ENCODE data around the gene USP12. TPM values are rescaled to one million over a fixed set of nuclear protein-coding genes. Genes with fewer than 3 reads are reported as not detected.
A peak's percentile ranks its signal among the peaks of the same experiment; 100 is the strongest.

Gene USP12
- total RNA-seq, 2 donors from 2014 or later: 11.6 to 23.0 TPM

DNA sequence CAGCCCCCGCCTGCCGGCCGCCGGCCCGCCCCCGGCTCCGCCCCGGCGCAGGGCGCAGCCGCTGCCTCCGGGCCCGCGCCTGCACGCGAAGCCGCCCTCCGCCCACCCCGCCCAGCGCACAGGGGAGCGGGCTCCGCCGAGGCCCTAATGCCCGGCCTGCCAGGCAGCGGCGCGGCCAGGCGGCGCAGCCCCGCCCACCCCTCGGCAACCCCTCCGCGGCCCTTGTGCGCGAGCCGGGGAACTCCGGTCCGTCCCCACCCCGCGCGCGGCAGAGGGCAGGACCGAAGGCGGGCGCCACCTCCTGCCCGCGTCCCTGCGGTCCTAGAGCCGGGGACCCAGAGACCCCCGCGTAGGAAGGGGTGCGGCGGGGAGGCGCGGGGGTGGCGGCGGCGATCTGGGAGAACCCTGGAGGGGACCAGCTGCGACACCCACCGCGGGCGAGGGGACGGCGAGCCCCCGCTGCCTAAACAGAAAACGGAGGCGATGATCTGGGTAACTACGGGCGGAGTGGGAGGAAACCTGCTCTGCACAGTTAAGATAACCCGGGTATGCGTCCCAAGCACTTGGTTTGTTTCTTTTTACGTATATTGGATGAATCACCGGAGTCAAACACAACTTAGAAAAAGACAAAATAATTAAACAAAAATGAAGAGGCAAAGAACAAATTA is 350 bp upstream of the USP12 start:
- Histone ChIP-seq H3K4me1 (peaks cover 0 to 41% of the 10 kb centered on the region in 2 donors), H3K27ac (peak overlapping the region; percentile 95), H3K36me3 (no peaks in the 10 kb centered on the region), H3K4me3 (peak overlapping the region; percentile 74 to 78), H3K27me3 (no peaks in the 10 kb centered on the region), H3K9me3 (no peaks in the 10 kb centered on the region)
- DNase-seq (ENCODE audit: low spot score): peak; percentile 83
- TF ChIP-seq, protein P1, sequence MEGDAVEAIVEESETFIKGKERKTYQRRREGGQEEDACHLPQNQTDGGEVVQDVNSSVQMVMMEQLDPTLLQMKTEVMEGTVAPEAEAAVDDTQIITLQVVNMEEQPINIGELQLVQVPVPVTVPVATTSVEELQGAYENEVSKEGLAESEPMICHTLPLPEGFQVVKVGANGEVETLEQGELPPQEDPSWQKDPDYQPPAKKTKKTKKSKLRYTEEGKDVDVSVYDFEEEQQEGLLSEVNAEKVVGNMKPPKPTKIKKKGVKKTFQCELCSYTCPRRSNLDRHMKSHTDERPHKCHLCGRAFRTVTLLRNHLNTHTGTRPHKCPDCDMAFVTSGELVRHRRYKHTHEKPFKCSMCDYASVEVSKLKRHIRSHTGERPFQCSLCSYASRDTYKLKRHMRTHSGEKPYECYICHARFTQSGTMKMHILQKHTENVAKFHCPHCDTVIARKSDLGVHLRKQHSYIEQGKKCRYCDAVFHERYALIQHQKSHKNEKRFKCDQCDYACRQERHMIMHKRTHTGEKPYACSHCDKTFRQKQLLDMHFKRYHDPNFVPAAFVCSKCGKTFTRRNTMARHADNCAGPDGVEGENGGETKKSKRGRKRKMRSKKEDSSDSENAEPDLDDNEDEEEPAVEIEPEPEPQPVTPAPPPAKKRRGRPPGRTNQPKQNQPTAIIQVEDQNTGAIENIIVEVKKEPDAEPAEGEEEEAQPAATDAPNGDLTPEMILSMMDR (IDR thresholded peaks at IDR 0.05): peak in 1 of 2 donors; percentile 52

DNA sequence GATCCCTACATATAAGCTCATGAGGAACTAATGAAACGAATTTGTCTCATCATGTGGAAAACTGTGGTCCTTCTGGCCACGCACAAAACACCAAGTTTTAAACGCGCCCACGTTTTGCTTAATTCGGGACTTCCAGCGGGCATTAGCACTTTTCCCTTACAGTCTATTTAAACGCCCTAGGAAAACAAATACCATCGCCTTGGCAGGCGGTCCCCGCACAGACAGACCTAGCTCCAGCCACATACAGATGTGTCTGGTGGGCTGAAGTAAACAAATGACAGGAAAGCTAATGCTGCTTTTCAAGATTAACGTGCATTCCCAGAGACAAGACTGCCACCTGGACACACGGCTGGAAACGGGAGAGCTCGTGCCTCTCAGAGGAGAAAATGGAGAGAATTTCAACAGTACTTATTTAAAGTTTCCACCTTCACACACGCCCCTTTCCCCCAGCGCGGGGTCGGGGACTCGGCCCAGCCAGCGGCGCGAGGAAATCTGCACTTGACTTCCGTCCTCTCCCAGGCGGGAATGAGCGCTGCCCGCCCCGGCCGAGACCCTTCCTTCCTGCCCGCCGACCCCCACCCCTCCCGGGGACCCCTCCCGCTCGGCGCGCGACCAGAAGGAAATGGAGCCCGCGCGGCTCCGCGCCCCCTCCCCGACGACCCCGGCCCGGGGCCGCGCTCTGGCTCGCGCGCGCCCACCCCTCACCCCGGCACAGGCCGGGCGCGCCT is 931 bp downstream of the USP12 start:
- no peaks in the 10 kb centered on the region for H3K36me3 ChIP-seq
- no peak for DNase-seq (ENCODE audit: low spot score)
- peaks cover 0 to 48% of the 10 kb centered on the region in 2 donors for H3K4me1 ChIP-seq
- no peaks in the 10 kb centered on the region for H3K9me3 ChIP-seq
- peak overlapping the region; percentile 64 to 74 for H3K4me3 ChIP-seq
- TF ChIP-seq, protein P1 (IDR thresholded peaks at IDR 0.05): no peak
- H3K27me3 ChIP-seq: no peaks in the 10 kb centered on the region
- peak overlapping the region; percentile 83 to 94 for H3K27ac ChIP-seq

DNA sequence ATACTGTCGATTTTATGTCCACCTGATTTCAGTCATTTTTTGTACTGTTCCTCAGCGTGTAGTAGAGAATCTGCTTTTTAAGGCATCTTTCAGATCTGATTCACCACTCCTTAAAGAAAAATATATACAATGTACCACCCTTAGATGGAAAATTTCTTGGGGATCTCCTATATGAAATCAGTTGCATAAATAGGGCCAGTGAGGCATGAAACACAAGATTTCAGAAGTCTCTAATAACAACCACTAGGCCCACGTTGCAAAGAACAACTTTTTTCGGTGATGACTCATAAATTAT is 1.4 kb downstream of the USP12 start:
- no peak for DNase-seq (ENCODE audit: low spot score)
- no peaks in the 10 kb centered on the region for H3K9me3 ChIP-seq
- H3K4me1 ChIP-seq: peaks cover 0 to 48% of the 10 kb centered on the region in 2 donors
- TF ChIP-seq, protein P1 (IDR thresholded peaks at IDR 0.05): no peak
- peak overlapping the region; percentile 83 to 94 for H3K27ac ChIP-seq
- H3K36me3 ChIP-seq: no peaks in the 10 kb centered on the region
- H3K4me3 ChIP-seq: peak overlapping the region; percentile 64 to 74
- H3K27me3 ChIP-seq: no peaks in the 10 kb centered on the region

DNA sequence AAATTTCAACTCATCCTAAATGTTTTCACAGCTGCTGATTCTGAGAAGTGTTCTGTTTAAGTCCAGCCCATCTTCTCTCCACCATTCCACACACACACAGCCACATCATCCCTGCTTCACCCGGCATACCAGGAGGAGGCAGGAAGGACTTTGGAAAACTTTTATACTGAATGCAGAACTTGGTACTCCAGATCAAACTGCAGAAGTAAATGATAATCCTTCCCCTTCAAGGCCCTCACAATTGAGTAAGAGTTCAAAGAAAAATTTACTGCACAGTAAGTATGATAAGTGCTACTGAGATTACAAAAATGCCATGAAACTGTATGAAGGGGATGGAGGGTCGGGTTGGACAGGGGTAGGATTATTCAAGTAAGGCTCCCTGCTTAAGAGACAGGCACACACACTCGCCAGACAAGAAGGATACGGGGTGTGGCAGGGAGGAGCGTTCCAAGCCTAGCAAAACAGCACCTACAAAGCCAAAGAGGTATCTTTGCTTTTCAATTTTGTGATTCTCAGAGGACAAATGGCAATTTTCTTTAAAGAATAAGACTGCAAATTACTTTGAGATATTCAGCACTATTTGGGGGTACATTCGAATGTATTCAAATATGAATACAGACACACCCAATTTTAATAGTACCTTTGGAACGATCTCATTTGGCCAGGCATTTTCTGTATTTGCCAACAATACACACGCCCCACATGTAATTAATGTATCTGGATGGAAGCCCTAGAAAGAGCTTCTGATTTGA is 2.5 kb downstream of the USP12 start:
- Histone ChIP-seq H3K36me3 (no peaks in the 10 kb centered on the region), H3K27me3 (no peaks in the 10 kb centered on the region), H3K4me3 (no peak overlapping the region), H3K27ac (no peak overlapping the region), H3K9me3 (no peaks in the 10 kb centered on the region), H3K4me1 (peaks cover 0 to 48% of the 10 kb centered on the region in 2 donors)
- TF ChIP-seq, protein P1 (IDR thresholded peaks at IDR 0.05): no peak
- no peak for DNase-seq (ENCODE audit: low spot score)

DNA sequence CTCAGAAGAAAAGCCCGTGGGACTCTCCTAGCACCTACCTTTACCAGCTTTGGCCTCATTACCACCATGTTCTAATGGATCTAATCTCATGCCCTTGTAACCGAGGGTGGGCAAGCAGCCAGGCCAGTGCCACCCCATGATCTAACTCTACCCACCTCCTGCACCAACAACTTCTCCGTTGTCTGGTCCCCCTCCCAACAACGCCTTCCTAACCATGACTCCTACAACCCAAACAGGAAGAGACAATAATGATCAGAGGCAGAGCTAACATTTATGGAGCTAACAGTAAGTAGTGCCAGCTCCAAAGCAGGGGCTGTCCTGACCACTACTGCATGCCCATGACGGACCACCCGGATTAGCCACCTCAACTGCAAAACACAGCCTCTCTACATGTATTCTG is 3.5 kb downstream of the USP12 start:
- TF ChIP-seq, protein P1 (IDR thresholded peaks at IDR 0.05): no peak
- Histone ChIP-seq H3K27ac (no peak overlapping the region), H3K4me3 (no peak overlapping the region), H3K36me3 (no peaks in the 10 kb centered on the region), H3K9me3 (no peaks in the 10 kb centered on the region), H3K4me1 (peaks cover 0 to 51% of the 10 kb centered on the region in 2 donors), H3K27me3 (no peaks in the 10 kb centered on the region)
- DNase-seq (ENCODE audit: low spot score): no peak
